ENCODE data around the gene SCIN. TPM values are rescaled to one million over a fixed set of nuclear protein-coding genes. Genes with fewer than 3 reads are reported as not detected.
"Not testable (repeated sequence)": the region's sequence is repeated elsewhere in the genome, so short reads cannot be mapped to it uniquely, and the experiment has no call there.

SCIN gene
- total and polyA plus RNA-seq, 11 donors, result 0.01 to 1.7 (median 0.87) TPM; not detected in 5

DNA sequence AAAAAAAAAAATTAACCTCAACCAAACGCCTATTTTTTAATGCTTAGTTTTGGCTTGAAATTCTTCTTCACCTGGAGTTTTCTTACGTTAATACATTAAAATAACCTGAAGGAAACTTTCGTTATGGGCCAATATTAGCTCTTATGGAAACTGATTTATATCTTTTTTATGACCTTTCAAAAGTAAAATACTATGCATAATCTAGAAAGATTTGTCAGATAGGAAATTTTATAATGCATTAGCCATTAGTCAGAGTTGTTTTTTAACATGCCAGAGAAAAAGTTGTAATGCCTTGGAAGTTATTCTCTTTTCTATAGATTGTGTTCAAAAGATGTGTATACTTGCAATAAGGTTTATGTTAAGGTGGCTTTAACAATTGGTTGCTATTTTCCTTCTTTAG, 82.6 kb downstream of the SCIN start:
- no peak for ATAC-seq
- WGBS, 4 donors, result 83 to 89% (median 86%) methylated on average over 3 of the region's 3 CpGs
- TF ChIP-seq POLR2A (IDR thresholded peaks at IDR 0.05), result no peak
- TF ChIP-seq, protein P1, sequence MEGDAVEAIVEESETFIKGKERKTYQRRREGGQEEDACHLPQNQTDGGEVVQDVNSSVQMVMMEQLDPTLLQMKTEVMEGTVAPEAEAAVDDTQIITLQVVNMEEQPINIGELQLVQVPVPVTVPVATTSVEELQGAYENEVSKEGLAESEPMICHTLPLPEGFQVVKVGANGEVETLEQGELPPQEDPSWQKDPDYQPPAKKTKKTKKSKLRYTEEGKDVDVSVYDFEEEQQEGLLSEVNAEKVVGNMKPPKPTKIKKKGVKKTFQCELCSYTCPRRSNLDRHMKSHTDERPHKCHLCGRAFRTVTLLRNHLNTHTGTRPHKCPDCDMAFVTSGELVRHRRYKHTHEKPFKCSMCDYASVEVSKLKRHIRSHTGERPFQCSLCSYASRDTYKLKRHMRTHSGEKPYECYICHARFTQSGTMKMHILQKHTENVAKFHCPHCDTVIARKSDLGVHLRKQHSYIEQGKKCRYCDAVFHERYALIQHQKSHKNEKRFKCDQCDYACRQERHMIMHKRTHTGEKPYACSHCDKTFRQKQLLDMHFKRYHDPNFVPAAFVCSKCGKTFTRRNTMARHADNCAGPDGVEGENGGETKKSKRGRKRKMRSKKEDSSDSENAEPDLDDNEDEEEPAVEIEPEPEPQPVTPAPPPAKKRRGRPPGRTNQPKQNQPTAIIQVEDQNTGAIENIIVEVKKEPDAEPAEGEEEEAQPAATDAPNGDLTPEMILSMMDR (IDR thresholded peaks at IDR 0.05), result no peak
- H3K27me3 ChIP-seq, result no peaks in the 10 kb centered on the region
- H3K4me3 ChIP-seq, result no peak overlapping the region
- no peaks in the 10 kb centered on the region for H3K36me3 ChIP-seq
- intact Hi-C loops (cut with DNase I), result no loop called here
- H3K4me1 ChIP-seq, result no peaks in the 10 kb centered on the region
- H3K27ac ChIP-seq, result no peak overlapping the region
- H3K9me3 ChIP-seq, result no peaks in the 10 kb centered on the region
- no peak for DNase-seq

DNA sequence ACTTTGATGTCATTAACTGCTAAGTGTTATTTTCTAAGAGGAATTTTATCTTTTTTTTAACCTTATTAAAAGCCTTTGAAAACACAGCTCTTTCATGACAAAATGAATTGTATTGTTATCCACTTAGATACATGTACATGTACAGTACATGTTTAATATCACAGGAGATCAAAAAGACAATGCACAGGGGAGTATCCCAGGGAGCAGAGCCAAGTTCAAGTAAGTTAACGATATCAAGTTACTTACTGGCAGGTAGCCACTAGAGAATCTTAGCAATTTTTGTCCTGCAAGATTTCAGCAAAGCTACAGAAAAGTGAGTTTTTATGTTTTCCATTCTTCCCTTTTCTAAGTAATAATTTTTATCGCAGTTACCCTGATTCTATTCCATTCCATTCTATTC, 83.0 kb downstream of the SCIN start:
- DNase-seq (no peak), ATAC-seq (no peak)
- Histone ChIP-seq H3K9me3 (no peaks in the 10 kb centered on the region), H3K4me3 (no peak overlapping the region), H3K27ac (no peak overlapping the region), H3K36me3 (no peaks in the 10 kb centered on the region), H3K4me1 (no peaks in the 10 kb centered on the region), H3K27me3 (no peaks in the 10 kb centered on the region)
- TF ChIP-seq POLR2A (IDR thresholded peaks at IDR 0.05), result no peak
- WGBS, 4 donors, result 63 to 69% (median 67%) methylated on average over 2 of the region's 2 CpGs
- intact Hi-C loops (cut with DNase I), result no loop called here

DNA sequence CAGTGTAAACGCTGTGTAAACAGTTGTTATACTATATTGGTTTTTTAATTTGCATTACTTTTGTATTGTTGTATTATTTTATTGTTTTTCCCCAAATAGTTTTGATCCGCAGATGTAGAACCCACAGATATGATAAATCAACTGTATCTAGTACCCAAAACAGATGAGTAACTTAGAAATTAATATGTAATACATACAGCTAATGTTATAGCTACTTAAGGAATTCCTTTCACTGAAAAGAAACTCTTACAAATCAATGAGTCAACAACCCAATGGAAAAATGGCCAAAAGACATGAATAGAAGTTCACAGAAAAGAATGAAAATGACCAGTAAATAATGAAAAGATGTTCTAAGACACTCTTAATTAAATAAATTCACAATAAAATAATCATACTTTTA, 84.6 kb downstream of the SCIN start:
- Histone ChIP-seq H3K9me3 (no peaks in the 10 kb centered on the region), H3K36me3 (no peaks in the 10 kb centered on the region), H3K27me3 (no peaks in the 10 kb centered on the region), H3K4me1 (no peaks in the 10 kb centered on the region), H3K4me3 (no peak overlapping the region), H3K27ac (no peak overlapping the region)
- 92 to 98% (median 96%) methylated on average over 2 of the region's 2 CpGs for WGBS, 4 donors
- no peak for TF ChIP-seq POLR2A (IDR thresholded peaks at IDR 0.05)
- TF ChIP-seq, protein P1 (IDR thresholded peaks at IDR 0.05), result no peak
- no peak for ATAC-seq
- DNase-seq, result no peak
- intact Hi-C loops (cut with DNase I), result no loop called here

DNA sequence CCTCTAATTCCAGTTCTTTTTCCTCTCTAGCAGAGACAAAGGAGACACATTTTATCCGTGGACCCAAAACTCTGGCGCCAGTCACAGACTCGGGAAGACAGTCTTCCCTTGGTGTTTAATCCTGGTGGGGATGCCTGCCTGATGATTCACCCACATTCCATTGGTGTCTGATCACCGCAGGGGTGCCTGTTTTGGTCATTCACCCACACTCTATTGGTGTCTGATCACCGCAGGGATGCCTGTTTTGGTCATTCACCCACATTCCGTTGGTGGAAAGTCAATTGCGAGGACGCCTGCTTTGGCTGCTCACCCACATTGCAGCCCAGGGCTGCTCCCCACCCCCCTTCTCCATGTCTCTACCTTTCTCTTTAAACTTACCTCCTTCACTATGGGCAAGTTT, 89.9 kb downstream of the SCIN start:
- DNase-seq; H3K27ac ChIP-seq; H3K36me3 ChIP-seq; ATAC-seq; H3K4me1 ChIP-seq; H3K27me3 ChIP-seq; H3K4me3 ChIP-seq; H3K9me3 ChIP-seq; intact Hi-C loops (cut with DNase I): not testable (repeated sequence)
- 78 to 89% (median 86%) methylated on average over 8 of the region's 8 CpGs for WGBS, 4 donors

DNA sequence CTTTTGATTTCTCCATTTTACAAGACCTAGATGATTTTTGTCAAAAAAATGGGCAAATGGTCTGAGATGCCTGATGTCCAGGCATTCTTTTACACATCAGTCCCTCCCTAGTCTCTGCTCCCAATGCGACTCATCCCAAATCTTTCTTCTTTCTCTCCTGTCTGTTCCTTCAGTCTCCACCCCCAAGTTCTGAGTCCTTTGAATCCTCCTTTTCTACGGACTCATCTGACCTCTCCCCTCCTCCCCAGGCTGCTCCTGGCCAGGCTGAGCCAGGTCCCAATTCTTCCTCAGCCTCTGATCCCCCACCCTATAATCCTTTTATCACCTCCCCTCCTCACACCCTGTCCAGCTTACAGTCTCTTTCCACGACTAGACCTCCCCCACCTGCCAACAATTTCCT, 90.5 kb downstream of the SCIN start:
- H3K4me3 ChIP-seq; H3K27me3 ChIP-seq; H3K36me3 ChIP-seq; H3K4me1 ChIP-seq; intact Hi-C loops (cut with DNase I); ATAC-seq; H3K9me3 ChIP-seq; DNase-seq; H3K27ac ChIP-seq: not testable (repeated sequence)
- WGBS, 4 donors, result 67 to 80% (median 71%) methylated on average over 3 of the region's 3 CpGs

DNA sequence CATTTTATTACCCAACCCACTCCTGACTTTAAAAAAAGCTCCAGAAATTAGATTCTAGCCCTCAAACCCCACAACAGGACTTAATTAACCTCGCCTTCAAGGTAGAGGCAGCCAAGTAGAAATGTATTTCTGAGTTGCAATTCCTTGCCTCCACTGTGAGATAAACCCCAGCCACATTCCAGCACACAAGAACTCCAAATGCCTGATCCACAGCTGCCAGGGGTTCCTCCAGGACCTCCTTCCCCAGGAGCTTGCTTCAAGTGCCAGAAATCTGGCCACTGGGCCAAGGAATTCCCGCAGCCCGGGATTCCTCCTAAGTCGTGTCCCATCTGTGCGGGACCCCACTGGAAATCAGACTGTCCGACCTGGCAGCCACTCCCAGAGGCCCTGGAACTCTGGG, 91.1 kb downstream of the SCIN start:
- intact Hi-C loops (cut with DNase I), result no loop called here
- TF ChIP-seq POLR2A (IDR thresholded peaks at IDR 0.05), result no peak
- TF ChIP-seq, protein P1 (IDR thresholded peaks at IDR 0.05), result no peak

More for the DNA sequence above, 91.1 kb downstream of the SCIN start:
- no peaks in the 10 kb centered on the region for H3K36me3 ChIP-seq
- no peaks in the 10 kb centered on the region for H3K4me1 ChIP-seq
- H3K27me3 ChIP-seq, result no peaks in the 10 kb centered on the region
- ATAC-seq (no peak), DNase-seq (no peak)
- H3K4me3 ChIP-seq, result no peak overlapping the region
- WGBS, 4 donors, result 85 to 91% (median 88%) methylated on average over 6 of the region's 6 CpGs
- H3K27ac ChIP-seq, result no peak overlapping the region
- no peaks in the 10 kb centered on the region for H3K9me3 ChIP-seq
